ENCODE results near the gene PAPLN. TPM values are rescaled to one million over a fixed set of nuclear protein-coding genes. Genes with fewer than 3 reads are reported as not detected.

PAPLN gene
- total RNA-seq, 1 experiment from 2014 or later, result not detected

DNA sequence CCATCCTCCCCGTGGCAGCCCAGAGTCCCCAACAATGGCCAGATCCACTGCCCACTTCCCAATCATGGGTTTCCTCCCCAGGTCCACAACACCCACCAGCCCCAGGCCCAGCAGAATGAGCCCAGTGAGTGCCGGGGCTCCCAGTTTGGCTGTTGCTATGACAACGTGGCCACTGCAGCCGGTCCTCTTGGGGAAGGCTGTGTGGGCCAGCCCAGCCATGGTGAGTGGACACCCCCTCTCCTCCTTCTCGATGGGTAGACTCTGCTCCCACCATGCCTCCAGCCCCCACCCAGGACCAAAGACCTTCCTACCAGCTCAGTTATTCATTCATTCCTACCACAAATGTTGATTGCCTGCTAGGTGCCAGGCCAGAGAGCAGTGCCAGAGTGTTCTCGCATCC lies 23.8 kb downstream of the PAPLN start:
- DNase-seq (ENCODE audit: low spot score), result no peak

DNA sequence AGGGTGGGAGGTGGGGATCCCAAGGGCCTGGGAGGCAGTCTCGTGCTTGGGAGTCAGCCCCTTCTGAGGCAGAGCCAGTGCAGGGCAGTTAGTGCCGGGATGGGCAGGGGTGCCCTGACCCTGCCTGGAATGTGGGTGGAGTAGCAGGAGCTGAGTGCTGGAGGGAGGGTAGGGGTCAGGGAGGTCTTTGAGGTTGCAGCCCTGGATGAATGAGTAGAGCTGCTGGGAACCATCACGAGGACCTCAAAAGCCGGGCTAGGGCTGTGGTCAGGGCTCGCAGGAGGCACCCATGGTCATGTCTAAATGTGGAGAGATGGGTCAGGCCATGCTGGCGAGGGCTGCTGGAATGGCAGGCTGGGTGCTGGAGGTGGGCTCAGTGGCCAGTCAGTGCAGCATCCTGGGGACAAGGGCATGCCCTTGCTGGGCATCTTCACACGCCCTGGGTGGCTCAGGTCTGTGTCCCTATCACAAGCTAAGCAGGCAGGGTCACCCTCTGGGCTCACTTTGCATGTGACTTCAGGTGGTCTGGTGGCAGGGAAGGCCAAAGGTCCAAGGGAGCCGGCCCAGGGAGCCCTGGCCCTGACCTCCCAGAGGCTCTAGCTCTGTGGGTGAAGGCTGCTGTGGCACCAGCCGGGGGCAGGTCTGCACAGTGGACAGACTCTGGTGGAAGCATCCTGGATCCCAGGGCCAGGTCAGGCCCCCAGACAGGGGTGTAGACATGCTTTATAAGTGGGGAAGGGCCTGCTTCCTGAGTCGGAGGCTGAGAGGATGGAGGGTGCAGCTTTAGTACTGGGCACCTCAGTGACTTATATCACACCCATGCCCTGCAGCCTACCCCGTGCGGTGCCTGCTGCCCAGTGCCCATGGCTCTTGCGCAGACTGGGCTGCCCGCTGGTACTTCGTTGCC lies 24.5 kb downstream of the PAPLN start:
- DNase-seq (ENCODE audit: low spot score), result no peak

DNA sequence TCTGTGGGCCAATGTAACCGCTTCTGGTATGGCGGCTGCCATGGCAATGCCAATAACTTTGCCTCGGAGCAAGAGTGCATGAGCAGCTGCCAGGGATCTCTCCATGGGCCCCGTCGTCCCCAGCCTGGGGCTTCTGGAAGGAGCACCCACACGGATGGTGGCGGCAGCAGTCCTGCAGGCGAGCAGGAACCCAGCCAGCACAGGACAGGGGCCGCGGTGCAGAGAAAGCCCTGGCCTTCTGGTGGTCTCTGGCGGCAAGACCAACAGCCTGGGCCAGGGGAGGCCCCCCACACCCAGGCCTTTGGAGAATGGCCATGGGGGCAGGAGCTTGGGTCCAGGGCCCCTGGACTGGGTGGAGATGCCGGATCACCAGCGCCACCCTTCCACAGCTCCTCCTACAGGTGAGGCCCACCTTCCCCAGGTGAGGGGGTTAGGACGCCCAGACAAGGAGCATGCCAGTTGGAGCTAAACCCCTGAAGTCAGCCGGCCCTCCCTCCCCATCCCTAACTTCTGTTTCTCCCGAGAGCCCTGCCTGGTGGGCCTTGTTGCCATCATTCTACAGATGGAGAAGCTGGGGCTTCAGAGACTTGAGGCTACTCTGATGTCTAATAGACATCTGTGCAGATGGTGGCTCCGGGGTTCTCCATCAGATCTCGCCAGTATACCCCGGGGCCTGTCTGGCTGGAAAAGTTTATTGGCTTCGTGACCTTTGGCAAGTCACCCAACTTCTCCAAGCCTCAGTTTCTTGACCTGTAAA lies 25.3 kb downstream of the PAPLN start:
- DNase-seq (ENCODE audit: low spot score), result no peak

DNA sequence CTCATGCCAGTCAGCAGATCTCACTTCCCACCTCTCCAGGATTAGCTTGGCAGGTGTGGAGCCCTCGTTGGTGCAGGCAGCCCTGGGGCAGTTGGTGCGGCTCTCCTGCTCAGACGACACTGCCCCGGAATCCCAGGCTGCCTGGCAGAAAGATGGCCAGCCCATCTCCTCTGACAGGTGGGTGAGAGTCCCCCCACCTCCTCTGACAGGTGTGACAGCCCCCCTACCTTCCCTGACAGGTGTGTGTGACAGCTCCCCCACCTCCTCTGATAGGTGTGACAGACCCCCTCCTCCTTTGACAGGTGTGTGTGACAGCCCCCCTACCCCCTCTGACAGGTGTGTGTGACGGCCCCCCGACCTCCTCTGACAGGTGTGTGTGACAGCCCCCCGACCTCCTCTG lies 26.3 kb downstream of the PAPLN start:
- DNase-seq (ENCODE audit: low spot score), result no peak

DNA sequence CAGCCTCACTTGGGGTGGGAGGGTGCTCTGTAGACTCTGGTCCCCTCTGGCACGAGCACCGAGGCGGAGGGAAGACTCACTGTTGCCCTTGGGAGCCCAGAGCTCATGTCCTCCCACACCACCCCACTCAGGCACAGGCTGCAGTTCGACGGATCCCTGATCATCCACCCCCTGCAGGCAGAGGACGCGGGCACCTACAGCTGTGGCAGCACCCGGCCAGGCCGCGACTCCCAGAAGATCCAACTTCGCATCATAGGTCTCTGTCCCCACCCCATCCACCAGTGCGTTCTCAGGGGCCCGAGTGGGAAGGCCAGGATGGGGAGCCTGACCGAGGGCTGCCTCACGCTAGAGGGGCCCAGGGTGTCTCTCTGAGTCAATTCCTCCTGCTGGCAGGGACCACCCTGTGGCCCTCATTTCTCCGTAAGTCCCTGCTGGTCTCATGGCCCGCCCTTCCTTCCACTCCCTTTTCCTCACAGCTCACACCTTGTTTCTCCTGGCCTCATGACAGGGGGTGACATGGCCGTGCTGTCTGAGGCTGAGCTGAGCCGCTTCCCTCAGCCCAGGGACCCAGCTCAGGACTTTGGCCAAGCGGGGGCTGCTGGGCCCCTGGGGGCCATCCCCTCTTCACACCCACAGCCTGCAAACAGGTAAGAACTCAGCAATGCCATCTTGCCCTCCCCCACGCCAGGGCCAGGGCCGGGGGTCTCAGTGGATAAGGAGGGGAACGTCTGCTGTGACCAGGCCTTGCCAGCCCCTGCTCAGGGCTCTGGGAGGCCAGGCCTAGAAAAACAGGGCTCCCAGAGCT lies 27.0 kb downstream of the PAPLN start:
- DNase-seq (ENCODE audit: low spot score), result no peak

DNA sequence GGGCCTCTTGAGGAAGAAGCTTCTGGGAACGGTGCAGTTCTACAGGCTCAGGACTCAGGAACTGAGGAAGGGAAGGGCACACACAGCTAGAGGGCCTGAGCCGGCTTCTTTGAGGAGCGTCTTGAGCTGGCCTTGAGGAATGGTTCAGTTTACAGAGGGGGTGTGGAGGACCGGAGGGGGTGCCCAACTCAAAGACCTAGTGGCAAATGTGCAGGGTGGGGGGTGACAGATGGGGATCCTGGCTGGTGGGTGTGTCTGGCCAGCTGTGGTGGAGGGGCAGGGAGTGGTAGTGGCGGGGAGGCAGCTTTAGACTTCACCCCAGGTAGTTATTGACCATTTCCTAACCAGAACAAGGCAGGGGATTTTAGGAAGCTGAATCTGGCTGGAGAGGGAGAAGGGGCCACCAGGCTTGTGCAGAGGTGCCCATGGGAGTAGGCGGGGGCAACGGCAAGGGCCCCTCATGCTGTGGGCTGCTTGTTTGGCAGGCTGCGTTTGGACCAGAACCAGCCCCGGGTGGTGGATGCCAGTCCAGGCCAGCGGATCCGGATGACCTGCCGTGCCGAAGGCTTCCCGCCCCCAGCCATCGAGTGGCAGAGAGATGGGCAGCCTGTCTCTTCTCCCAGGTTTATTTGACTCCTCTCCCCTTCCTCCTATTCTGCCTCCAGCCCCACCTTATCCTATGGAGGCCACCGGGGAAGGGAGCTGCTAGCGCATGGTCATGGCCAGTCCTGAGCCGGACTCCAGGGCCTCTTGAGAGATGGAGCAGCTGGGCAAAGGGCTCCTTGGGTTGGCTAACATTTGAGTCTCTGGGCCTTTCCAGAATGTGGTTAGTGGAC lies 27.8 kb downstream of the PAPLN start:
- DNase-seq (ENCODE audit: low spot score), result no peak

DNA sequence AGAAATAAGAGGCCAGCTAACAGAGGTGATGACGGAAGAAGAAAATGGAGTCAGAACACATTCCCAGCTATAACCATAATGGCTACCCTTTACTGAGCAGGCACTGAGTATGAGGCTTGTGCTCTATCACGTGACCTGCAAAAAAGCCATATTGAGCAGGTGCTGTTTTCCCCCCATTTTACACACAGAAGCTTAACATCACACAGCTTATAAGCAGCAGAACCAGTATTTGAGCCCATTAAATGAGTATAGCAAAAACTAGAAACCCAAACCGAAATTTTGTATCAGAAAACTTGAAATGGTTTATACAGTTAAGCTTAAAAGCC lies 28.4 kb downstream of the PAPLN start:
- no peak for DNase-seq (ENCODE audit: low spot score)

DNA sequence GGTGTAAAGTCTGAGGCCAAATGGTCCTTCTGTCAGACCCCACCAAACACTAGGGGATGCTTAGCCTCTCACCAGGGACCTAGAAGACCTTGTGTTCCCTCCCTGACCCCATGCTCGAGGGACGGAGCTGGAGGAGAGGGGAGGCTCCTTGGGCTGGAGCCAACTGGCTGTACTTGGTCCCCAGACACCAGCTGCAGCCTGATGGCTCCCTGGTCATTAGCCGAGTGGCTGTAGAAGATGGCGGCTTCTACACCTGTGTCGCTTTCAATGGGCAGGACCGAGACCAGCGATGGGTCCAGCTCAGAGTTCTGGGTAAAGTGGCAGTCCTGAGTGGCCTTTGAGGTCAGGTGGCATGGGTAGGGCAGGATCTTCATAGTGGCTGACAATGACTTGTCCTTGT lies 29.0 kb downstream of the PAPLN start:
- no peak for DNase-seq (ENCODE audit: low spot score)

DNA sequence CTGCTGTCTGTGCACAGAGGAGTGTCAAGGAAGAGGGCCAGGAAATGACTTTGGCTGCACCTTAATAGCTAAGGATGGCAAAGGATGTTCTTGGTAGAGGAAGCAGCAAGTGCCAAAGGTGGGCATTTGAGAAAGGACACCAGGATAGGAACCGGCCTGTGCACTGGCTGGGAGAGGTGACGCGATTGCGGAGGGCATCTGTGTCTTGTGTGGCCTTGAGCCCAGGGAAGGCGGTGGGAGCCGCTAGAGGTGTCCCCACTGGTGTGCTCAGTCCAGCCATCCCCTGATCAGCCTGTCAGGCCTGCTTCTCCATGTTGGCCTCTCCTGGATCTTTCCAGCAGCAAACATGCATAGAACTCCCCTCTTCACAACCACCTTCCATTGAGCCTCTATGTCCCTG lies 30.2 kb downstream of the PAPLN start:
- DNase-seq (ENCODE audit: low spot score), result no peak

DNA sequence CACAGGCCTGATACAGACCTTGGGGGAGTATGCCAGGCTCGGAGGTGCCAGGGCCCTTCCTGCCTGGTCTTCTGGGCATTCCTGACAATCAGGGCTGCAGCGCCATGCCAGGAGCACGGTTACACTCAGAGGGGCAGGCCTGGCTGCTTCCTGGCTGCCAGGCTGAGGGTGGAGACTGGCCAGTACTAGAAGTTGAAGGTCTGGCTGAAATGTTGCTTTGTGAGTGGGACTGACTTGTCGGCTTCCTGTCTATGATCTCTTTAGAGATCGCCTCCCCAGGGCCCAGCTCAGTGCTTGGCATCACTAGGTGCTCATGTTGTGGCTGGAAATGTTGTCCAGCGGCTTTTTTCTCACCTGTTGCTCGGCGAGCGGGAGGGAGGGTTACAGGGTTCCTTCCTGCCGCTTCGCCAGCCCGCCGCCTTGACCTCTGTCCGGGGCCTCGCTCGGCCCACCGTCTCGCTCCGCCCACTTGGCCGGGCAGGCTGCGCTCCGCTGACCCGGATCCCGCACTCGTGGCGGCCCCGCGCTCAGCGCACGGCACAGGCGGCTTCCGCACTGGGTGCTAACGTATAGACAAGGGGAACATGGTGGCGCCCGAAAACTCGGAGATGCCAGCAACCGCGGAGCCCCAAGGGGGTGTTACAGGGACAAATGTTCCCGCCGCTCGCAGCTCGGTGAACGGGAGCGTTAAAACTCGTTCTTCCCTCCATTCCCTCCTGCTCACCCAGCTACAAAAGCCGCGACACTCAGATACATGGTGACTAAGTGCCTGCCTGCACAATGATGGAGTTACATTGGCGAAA lies 32.6 kb downstream of the PAPLN start:
- no peak for DNase-seq (ENCODE audit: low spot score)

DNA sequence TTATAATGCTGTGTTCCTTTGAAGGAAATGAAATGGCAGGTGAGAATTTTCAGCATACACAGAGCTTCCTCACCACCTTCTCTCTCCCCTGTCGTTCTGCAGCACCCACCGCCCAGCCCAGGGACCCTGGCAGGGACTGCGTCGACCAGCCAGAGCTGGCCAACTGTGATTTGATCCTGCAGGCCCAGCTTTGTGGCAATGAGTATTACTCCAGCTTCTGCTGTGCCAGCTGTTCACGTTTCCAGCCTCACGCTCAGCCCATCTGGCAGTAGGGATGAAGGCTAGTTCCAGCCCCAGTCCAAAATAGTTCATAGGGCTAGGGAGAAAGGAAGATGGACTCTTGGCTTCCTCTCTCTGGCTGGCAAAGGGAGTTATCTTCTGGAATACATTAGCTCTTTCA lies 35.1 kb downstream of the PAPLN start:
- no peak for DNase-seq (ENCODE audit: low spot score)

DNA sequence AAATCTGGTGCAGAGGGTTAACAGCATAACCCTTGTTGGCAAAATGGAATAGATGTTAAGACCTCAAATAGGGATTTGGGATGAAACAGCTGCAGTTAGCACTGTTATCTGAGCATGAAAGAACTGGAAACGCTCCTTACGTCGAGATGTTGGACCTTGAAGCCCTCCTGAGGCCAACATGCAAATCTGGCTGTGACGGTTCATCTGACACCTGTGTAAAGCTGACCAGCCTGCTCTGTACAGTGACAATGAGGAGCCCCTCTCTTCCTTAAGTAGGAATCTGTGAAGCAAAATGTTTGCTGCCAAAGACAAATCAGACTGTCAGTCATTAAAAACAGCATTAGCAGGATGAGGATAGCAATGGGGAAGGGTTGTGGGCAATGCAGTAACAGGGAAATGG lies 36.5 kb downstream of the PAPLN start:
- no peak for DNase-seq (ENCODE audit: low spot score)

DNA sequence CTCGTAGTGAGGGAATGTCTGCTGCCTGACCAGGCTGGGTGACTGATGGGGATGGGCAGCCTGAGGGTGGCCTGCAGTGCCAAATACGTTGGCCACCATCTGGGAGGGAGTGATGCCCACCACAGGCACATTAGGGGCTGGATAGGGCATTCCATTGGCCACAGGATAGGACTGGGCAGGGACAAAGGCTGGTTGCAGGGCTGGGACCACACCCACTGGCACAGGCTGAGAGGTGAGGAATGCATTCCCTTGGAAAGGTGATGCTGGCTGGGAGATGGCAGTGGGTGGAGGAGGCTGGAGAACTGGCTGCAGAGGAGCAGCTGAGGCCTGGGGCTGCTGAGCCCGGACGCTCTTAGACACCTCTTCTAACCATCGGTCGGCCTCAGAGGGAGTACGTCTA lies 39.5 kb downstream of the PAPLN start:
- no peak for DNase-seq (ENCODE audit: low spot score)

DNA sequence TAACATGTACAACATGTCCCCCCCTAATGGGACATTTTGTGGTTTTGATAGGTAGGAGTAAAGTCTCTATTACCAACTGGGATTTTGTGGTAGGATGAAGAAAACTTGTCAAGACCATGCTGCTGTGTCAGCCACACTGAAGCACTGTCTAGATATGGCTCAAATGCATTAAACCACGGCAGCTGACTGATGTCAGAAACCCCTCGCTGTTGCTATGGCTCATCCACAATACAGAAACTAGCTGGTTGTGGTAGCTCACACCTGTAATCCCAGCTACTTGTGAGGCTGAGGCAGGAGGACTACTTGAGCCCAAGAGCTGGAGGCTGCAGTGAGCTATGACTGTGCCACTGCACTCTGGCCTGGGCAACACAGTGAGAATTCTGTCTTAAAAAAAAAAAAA lies 40.1 kb downstream of the PAPLN start:
- no peak for DNase-seq (ENCODE audit: low spot score)

DNA sequence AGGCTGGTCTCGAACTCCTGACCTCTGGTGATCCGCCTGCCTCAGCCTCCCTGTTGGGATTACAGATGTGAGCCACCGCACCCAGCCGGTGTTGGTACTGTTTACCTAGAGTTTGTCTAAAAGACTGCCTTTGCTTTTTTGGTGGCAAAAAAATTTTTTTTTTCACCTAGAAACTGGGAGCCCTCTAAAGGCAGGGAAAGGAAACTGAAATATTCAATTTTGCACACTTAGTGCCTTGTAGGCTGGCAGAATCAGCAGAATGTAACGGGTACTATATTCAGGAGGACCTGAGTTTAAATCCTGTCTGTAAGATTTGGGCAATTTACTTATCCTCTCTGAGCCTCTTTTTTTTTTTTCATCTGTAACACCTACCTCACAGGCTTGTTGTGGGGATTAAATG lies 43.6 kb downstream of the PAPLN start:
- no peak for DNase-seq (ENCODE audit: low spot score)

DNA sequence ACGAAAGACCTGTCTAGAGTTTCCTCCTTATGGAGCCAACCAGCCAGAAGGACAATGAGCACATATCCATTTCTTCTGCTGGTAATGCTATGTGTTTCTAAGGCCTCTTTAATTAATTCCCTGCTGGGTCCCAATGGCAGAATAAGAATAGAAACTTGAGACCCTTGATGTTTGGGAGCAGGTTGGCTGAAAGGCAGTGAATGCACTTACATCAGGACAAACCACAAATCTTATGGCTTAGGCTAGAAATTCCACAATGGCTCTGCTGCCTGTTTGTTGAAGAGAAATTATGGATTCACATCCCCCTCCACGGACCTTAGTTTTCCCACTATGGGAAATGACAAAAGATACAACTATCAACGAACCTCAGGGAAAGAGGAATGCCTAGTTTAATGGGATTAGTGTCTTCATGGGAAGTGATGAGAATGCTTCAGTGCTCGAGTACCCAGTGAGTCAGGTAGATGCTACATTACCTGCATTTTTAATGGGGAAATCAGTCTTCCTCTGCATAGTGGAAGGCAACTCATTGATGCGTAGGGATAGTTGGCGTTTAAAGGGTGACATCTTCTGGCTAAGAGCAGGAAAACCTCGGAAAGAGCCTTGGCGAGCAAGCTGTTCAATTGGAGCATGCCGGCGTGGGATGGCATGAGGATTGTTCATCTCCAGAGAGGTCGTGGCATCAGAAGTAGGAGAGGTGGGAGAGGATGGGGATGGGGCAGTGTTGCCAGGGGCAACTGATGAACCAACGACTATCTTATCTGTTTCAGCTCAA lies 46.5 kb downstream of the PAPLN start:
- no peak for DNase-seq (ENCODE audit: low spot score)

DNA sequence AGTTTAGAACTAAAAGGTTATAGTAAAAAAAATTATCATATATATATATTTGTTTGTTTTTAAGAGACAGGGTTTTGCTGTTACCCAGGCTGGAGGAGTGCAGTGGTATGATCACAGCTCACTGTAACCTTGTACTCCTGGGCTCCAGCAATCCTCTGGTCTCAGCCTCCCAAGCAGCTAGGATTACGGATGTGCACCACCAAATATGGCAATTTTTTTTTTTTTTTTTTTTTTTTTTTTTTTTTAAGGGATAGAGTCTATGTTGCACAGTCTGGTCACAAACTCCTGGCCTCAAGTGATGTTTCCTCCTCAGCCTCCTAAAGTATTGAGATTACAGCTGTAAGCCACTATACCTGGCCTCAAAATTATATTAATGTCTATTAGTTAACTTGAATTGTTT lies 48.7 kb downstream of the PAPLN start:
- no peak for DNase-seq (ENCODE audit: low spot score)

DNA sequence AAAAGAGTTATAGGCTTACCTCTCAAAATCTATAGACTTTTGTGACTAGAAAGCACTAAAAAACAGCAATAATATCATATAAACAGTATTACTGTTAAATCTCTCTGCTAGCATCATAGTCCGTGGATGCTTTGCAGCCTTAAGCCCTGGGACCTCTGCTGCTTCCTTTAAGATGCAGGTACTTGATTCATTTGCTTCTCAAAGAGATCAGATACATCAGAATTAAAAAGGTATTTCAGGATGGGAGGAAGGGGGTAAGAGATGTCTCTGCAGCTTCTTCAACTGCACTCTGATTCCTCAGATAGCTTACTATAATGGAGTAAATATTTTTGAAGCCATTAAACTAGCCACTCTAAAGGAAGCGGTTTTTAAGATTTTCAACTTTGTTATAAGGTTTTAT lies 49.3 kb downstream of the PAPLN start:
- DNase-seq (ENCODE audit: low spot score), result no peak

DNA sequence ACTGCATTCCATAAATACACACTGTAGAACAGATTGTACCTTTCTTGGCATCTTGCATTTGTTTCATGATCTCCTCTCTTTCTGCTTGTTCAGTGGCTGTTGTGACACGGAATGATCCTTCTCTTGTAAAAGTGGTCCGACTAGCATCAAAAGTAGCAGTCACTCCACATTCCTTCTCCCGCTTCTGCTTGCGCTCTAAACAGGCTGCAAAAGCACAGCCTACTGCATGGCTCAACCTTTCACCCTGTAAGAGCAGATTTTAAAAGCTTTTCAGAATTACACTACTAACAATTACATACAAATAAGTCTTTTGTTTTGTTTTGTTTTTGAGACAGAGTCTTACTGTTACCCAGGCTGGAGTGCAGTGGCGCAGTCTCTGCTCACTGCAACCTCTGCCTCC lies 49.8 kb downstream of the PAPLN start:
- DNase-seq (ENCODE audit: low spot score), result no peak

DNA sequence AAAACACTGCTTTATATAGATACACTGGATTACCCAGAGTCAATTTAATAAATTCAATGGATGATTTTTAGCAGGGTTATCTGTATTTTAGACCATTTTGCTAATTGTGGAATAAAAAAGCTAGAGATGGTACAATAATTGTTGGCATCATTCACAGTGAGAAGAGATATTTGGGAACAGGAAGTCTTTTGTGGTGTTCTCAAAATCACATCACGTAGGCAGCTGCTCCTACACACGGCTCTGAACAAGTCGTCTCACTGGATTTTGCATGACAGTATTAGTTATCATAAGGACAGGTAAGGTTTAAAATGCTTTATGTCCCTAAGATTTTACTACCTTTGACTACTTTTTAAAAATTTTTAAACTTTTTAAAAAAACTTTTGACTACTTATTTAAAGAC lies 52.0 kb downstream of the PAPLN start:
- DNase-seq (ENCODE audit: low spot score), result no peak

Data from H4 (cell line).